ENCODE measurements around the gene CIPC. TPM values are rescaled to one million over a fixed set of nuclear protein-coding genes. Genes with fewer than 3 reads are reported as not detected.

CIPC gene
- total and polyA plus RNA-seq, 9 of the 15 experiments (the other 6 are each of a cell fraction or from before 2014, with no cell fraction given): 5.0 to 16.9 (median 10.7) TPM

- WGBS (ENCODE audit: insufficient coverage, low coverage, missing lambda C conversion rate): 85% methylated on average over 7 of the region's 7 CpGs
- Histone ChIP-seq H2AFZ (ENCODE audit: low read depth, low read length) (no peak overlapping the region), H3K9ac (ENCODE audit: insufficient read depth in 1 of 2, low read depth in 2 of 2, low read length in 2 of 2) (no peak overlapping the region), H3K4me2 (ENCODE audit: insufficient read depth, low read length) (no peak overlapping the region), H3K36me3 (ENCODE audit: control insufficient read depth, insufficient read depth, low read length) (peaks cover 14% of the 10 kb centered on the region; the same call in 1 of the 3 replicates), H3K4me3 (no peak overlapping the region), H3K27ac (ENCODE audit: extremely low read depth, low read depth, low read length) (no peak overlapping the region), H3K9me3 (replicated peaks; ENCODE audit: control insufficient read depth, insufficient read depth, low read depth, low read length) (no peaks in the 10 kb centered on the region), H3K4me1 (replicated peaks in 1 of 2; ENCODE audit: control insufficient read depth in 2 of 2, insufficient read depth in 2 of 2, low read length in 2 of 2) (peaks cover 0 to 14% of the 10 kb centered on the region in 2 experiments; a peak in 4 of 5 replicates), H3K9me1 (ENCODE audit: control insufficient read depth, insufficient read depth, low read length) (no peaks in the 10 kb centered on the region), H4K20me1 (replicated peaks; ENCODE audit: control insufficient read depth, insufficient read depth, low read length) (no peaks in the 10 kb centered on the region), H3K27me3 (ENCODE audit: control insufficient read depth in 2 of 2, insufficient read depth in 2 of 2, low read length in 2 of 2) (no peaks in the 10 kb centered on the region), H3K79me2 (ENCODE audit: control insufficient read depth, insufficient read depth, low read length) (no peaks in the 10 kb centered on the region)
- ChIA-PET POLR2A (no interaction called here), CTCF (ENCODE audit: low intra/inter-chr PET ratio) (no interaction called here)
- TF ChIP-seq HEY1 (CRISPR knock-in tag; IDR thresholded peaks at IDR 0.05; ENCODE audit: borderline replicate concordance) (no peak), ZNF592 (IDR thresholded peaks at IDR 0.05) (no peak)
- DNase-seq (ENCODE audit: extremely low read depth in 1 of 4, low spot score in 3 of 4) (no peak), FAIRE-seq (no peak), ATAC-seq (no peak)
- BruUV-seq (replicated peaks): no TSS peak
- intact Hi-C loops (cut with micrococcal nuclease): no loop called here
- in situ Hi-C loops (cut with MboI): no loop called here
Measured at GRCh38 chr14:77119851-77120250, 21.8 kb downstream of the CIPC start.
